ENCODE data around the gene KTI12.
A peak's percentile ranks its signal among the peaks of the same experiment; 100 is the strongest.
"Not testable (repeated sequence)": the region's sequence is repeated elsewhere in the genome, so short reads cannot be mapped to it uniquely, and the experiment has no call there.

Gene KTI12

GRCh38 chr1:52033190-52034049 is at the start of gene KTI12:
KTI12 (minus strand) TSS chr1:52033810; CDS start chr1:52033761, 49 bp downstream.
- peak; percentile 44 for DNase-seq

- DNase-seq = no peak
Measured at GRCh38 chr1:52080014-52080415, 46.4 kb upstream of the KTI12 start.

- DNase-seq = not testable (repeated sequence)
Measured at GRCh38 chr1:52077277-52077676, 43.7 kb upstream of the KTI12 start.

GRCh38 chr1:52072291-52072690 is 38.7 kb upstream of the KTI12 start:
- DNase-seq = no peak

GRCh38 chr1:52070704-52071103 is 37.1 kb upstream of the KTI12 start:
- no peak for DNase-seq

GRCh38 chr1:52063192-52063591 is 29.6 kb upstream of the KTI12 start:
- no peak for DNase-seq

GRCh38 chr1:52060822-52061221 is 27.2 kb upstream of the KTI12 start:
- DNase-seq = no peak

GRCh38 chr1:52059888-52060287 is 26.3 kb upstream of the KTI12 start:
- no peak for DNase-seq

- DNase-seq = no peak
Measured at GRCh38 chr1:52059321-52059720, 25.7 kb upstream of the KTI12 start.

GRCh38 chr1:52057876-52058415 is 24.3 kb upstream of the KTI12 start:
- no peak for DNase-seq

- DNase-seq = no peak
Measured at GRCh38 chr1:52057255-52057654, 23.6 kb upstream of the KTI12 start.

- no peak for DNase-seq
Measured at GRCh38 chr1:52056937-52057231, 23.3 kb upstream of the KTI12 start.

- DNase-seq = peak; percentile 58
Measured at GRCh38 chr1:52056163-52056936, 22.7 kb upstream of the KTI12 start, which contains the start of gene BTF3L4. BTF3L4 (plus strand) TSS chr1:52056295; CDS start chr1:52059848, 3,553 bp downstream.

GRCh38 chr1:52055866-52056162 is 22.2 kb upstream of the KTI12 start:
- DNase-seq = no peak

GRCh38 chr1:52055066-52055865 is 21.7 kb upstream of the KTI12 start, which contains the start of gene TXNDC12:
TXNDC12 (minus strand) TSS chr1:52055191; CDS start chr1:52055096, 95 bp downstream.
- DNase-seq = peak; percentile 65

- no peak for DNase-seq
Measured at GRCh38 chr1:52054496-52055065, 21.0 kb upstream of the KTI12 start.

- no peak for DNase-seq
Measured at GRCh38 chr1:52053862-52054261, 20.3 kb upstream of the KTI12 start.

GRCh38 chr1:52049337-52049736 is 15.7 kb upstream of the KTI12 start:
- DNase-seq = not testable (repeated sequence)

- not testable (repeated sequence) for DNase-seq
Measured at GRCh38 chr1:52045666-52046195, 12.1 kb upstream of the KTI12 start.

GRCh38 chr1:52045236-52045635 is 11.6 kb upstream of the KTI12 start:
- no peak for DNase-seq

GRCh38 chr1:52041551-52042185 is 8.1 kb upstream of the KTI12 start:
- DNase-seq = no peak

- no peak for DNase-seq
Measured at GRCh38 chr1:52037909-52038308, 4.3 kb upstream of the KTI12 start.
